ENCODE measurements around the gene TMEM63A. TPM values are rescaled to one million over a fixed set of nuclear protein-coding genes. Genes with fewer than 3 reads are reported as not detected.
"Not testable (repeated sequence)": the region's sequence is repeated elsewhere in the genome, so short reads cannot be mapped to it uniquely, and the experiment has no call there.

The TMEM63A gene
- polyA plus RNA-seq (2013, experiment 1 of 2; ENCODE audit: insufficient read length) = 17.3 TPM
- 18.4 TPM for polyA plus RNA-seq (2013, experiment 2 of 2; ENCODE audit: insufficient read length)

- peak; percentile 82 for DNase-seq
Observed at GRCh38 chr1:225881959-225882693, at the start of gene TMEM63A. Gene TMEM63A, minus strand, starts transcription at chr1:225882380. Its CDS starts 4,800 bp downstream, at chr1:225877580.

DNA sequence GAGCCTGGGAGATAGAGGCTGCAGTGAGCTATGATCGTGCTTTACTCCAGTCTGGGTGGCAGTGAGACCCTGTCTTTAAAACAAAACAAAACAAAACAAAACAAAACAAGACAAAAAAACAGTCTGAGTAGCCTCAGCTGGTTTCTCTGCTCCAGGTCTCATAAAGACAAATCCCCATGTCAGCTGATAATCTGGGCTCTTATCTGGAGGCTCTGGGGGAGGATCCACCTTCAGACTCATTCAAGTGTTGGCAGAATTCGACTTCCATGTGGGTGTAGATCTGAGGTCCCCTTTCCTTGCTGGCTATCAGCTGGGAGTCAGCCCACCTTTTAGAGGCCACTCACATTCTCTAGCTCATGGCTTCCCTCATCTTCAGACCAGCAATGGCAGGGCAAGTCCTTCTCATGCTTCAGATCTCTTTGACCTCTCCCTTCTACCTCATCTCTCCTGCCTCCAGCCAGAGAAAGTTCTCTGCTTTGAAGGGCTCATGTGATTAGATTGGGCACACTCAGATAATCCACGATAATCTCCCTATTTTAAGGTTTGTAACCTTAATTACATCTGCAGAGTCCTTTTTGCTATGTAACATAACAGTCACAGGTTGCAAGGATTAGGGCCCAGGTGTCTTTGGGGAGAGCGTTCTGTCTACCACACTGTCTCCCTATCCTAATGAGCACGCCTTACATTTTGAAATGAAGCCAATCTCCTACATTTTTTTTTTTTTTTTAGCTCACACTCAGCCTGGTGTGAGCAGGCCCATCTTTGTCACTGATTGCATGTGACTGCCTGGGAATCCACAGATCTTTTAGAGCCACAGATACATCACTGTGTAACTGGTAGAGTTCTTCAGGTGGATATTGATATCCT, 49.3 kb upstream of the TMEM63A start:
- no peak for DNase-seq

DNA sequence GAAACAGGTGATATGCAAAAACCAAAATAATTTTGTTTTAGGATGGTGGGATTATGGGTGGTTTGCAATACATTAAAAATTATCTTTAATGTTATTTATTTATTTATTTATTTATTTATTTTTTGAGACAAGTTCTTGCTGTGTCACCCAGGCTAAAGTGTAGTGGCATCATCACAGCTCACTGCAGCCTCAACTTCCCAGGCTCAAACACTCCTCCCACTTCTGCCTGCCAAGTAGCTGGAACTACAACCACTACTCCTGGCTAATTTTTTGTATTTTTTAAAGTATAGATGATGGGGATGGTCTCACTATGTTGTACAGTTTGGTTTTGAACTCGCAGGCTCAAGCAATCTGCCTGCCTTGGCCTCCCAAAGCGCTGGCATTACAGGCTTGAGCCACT, 48.4 kb upstream of the TMEM63A start:
- no peak for DNase-seq

- not testable (repeated sequence) for DNase-seq
Observed at GRCh38 chr1:225929462-225929861, 47.3 kb upstream of the TMEM63A start.

- DNase-seq = no peak
Observed at GRCh38 chr1:225928186-225929175, 46.3 kb upstream of the TMEM63A start.

DNA sequence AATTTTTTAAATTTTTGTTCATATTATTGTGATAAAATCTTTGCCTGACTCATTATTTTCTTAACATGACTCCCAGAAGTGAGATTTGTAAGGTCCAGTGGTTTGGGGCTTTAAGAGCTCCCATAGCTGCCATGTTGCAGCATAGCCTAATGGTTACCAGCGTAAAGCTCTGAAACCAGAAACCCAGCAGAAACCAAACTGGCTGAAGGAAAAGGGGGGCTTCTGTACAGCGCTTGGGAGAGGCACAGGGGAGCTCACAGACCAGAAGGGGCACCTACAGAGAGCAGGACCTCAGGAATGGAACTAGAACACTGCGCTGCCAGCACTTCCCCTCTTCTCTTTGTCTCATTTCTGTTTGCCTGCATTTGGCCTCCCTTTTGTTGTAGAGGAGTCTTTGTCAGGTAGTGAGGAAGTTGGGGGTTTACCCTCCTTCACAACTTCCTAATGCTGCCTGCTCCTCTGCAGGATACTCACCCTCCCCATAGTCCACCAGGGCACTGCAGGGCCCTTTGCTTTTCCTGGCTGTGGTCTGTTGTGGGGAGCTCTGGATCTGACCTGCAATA, 44.5 kb upstream of the TMEM63A start:
- peak; percentile 79 for DNase-seq

DNA sequence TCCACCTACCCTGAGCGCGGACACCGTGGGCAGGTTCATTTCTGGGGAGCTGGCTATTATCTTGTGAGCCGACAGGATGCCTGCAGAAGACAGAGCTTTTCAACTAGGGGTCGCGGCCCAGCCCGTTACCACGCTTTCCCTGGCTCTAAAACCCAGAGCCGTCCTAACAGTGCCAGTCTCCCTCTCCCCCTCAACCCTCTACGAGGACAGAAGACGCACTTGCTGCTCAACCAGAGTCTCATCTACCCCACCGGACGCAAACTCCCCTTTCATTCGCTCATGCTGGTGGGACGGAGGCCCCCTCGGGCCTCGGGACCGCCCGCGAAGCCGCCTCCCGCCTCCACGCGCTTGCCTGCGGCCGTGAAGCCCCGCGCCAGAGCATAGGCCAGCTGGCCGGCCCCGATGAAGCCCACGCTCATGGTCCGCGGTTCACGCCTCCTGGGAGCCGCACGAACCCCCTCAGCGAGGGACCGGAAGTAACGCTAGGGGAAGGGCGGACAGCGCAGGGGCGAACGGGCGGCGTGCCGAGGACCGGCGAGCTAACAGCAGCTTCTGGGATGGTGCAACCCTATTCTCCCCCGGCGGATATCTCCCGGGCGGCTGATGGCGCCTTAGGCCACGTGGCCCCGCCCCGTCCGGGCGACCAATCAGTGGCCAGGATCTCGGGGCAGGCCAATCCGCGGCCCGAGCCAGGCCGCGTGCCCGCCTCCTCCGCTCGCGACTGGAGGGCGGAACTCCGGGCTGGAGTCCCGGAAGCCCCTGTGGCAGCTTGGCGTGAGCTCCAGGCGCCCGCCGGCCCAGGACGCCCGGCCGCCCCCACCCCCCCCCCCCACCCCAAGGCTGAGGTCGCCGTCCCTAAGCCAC, 41.7 kb upstream of the TMEM63A start, which contains the start of gene PYCR2:
Gene PYCR2 (minus strand): TSS at position 559 of the 864 bp plus-strand sequence. CDS start 140 bp downstream, at position 419.
- DNase-seq = peak; percentile 96

GRCh38 chr1:225923381-225923691, 41.2 kb upstream of the TMEM63A start:
- DNase-seq = no peak

DNA sequence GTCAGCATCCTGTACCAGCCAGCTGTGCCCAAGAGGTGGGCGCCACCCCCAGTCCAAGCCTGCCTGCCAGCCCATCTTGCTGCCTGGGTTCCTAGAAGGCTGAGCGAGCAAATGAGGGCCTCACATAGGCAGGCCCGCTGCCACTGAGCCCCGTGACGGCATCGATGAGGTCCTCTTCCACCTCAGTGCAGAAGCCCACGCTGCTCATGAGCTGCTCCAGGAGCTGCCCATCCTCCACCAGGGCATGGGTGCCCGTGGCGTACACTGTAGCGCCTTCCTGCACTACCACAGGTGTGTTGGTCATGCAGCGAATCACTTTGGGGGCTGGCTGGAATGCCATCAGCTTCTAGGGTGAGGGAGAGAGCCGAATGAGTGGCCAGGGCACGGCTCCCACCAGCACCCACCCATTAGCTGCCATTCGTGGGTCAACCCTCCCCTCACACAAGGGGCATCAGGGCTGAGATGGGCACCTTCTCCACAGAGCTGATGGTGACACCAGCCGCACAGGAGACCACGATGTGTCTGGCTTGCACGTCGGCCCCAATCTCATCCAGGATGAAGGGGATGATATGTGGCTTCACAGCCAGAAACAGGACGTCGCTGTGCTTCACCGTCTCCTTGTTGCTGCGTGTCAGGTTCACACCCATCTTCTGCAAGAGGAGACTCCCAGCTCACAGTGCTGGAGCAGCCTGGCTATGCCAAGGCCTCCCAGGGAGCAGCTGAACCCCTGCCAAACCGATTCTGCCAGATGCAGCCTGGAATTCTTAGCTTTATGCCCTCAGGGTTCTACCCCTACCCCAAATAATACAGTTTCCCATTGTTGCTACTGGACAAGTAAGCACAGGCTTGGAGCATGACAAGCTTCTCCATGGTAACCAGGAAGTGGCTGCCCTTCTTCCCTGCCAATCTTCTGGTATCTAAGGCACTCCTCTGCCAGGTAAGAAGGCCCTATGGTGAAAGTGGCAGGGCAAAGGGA, 39.8 kb upstream of the TMEM63A start:
- DNase-seq = no peak

DNA sequence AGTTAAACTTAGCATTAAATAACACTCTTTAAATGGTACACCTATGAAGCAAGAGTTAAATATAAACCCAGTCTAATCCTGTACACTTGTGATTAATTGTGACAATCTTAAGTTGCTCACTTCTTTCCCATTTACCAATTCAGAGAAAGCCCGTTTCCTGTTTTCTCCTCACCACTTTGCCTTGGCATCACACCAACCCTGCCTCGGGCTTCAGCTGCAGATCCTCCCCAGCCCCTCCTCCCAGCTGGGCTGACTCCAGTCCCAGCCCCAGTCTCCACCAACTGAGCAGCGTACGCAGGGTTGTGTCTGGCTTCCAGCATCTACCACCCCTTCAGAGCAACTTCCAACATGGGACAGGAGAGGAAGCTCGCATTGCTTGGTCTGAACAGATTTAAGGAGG, 37.7 kb upstream of the TMEM63A start:
- peak; percentile 75 for DNase-seq

DNA sequence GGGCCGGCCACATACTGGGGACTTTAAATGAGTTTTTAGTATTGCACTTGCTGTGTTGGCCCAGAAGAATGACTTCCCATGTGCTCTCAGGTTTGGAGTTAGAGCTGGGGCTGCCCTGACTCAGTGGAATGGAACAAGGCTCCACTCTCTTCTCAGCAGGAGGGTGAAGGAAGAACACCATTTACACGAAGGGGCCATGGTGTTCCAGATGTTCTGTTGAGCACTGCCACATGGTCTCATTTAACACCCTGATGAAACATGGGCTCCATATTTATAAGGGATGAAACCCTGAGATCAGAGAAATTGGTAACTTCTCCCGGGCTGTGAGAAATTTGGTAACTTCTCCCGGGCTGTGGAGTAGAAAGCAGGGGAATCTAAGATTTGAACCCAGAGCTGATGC, 36.1 kb upstream of the TMEM63A start:
- no peak for DNase-seq

GRCh38 chr1:225917536-225917935, 35.4 kb upstream of the TMEM63A start:
- no peak for DNase-seq

- DNase-seq = no peak
Observed at GRCh38 chr1:225917101-225917500, 34.9 kb upstream of the TMEM63A start.

GRCh38 chr1:225915538-225915991, 33.4 kb upstream of the TMEM63A start:
- no peak for DNase-seq

DNA sequence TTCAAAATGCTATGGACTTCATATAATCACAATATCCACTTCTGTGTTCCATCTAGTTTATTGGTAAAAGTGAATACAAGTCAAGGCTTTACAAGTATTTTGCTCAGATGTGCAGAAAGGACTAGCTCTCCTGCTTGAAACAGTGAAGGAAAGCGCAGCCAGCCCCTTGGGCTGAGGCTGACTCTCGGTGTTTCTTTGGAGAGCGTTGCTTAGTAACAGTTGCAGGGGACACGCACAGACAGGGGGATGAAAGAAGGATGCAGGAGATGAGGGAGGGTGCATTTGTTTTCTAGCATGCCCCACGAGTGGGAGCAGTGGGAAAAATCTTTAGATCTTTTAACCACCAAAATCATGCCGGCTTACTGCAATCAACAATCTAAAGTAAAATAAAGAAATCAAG, 32.8 kb upstream of the TMEM63A start:
- DNase-seq = no peak

GRCh38 chr1:225914391-225914790, 32.2 kb upstream of the TMEM63A start:
- no peak for DNase-seq

DNA sequence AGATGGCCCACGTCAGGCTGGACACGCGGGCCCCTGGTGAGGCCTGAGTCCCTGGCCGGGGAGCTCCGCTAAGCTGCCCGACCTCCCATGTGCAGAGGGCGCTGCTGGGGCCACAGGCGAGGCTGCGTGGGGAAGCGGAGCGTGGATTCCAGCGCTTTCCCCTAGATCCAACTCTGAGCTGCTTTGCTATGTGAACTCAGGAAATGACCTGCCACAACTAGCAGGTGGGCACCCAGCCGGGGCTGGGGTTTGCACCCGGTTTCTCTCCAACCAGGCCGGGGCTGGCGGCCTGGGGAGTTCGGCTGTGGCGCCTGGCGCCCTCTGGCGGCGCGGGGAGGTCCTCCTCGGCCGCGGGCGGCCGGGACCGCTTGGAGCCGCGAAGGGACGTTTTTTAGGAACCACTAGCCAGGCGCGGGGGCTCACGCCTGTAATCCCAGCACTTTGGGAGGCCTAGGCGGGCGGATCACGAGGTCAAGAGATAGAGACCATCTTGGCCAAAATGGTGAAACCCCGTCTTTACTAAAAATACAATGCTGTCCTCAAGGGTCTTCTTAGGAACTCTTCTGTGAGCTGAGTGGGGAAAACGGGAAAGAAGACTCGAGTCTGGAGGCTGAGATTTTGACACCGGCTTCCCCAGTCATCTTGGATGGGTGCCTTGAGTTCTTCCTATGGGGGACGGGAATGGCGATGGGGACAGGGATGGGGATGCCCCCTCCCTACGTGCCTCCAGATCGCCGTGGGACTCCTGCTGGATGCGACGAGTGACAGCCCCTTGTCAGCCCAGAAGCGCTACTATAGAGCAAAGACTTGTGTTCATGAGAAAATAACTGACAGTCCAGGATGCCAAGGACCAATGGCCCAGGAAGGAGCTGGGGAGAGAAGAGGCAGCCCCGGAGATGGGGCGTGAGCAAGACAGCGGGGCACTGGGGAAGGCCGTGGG, 29.3 kb upstream of the TMEM63A start:
- peak; percentile 38 for DNase-seq

GRCh38 chr1:225909477-225909876, 27.3 kb upstream of the TMEM63A start:
- no peak for DNase-seq

Data from fibroblast of skin of back (primary cell).